Neural progenitor cell (in vitro differentiated cells): ENCODE results near the gene TLE5. TPM values are rescaled to one million over a fixed set of nuclear protein-coding genes. Genes with fewer than 3 reads are reported as not detected.
A peak's percentile ranks its signal among the peaks of the same experiment; 100 is the strongest.

Source experiments
- DNase-seq: peaks from one replicate; pipeline ENCODE4 v3.0.0-alpha.2; 2016; ENCODE audit warnings: low spot score
- H2AFZ ChIP-seq: fragments of 200-600 bp; sonication (generic); replicated peaks from 2 replicates; pipeline ENCODE4 v1.6.1; 2016; ENCODE audit warnings: antibody characterized with exemption
- H3F3A ChIP-seq: fragments of 200-600 bp; sonication (generic); 2 replicates; pipeline ENCODE4 v1.6.1; 2016; ENCODE audit warnings: antibody characterized with exemption, low read depth
- H3K27ac ChIP-seq: fragments of 200-600 bp; sonication (generic); 2 replicates; pipeline ENCODE4 v1.5.1; 2016; ENCODE audit warnings: mild to moderate bottlenecking
- H3K27me3 ChIP-seq: fragments of 200-600 bp; sonication (generic); 2 replicates; pipeline ENCODE4 v1.6.1; 2016; ENCODE audit warnings: mild to moderate bottlenecking, moderate library complexity
- H3K36me3 ChIP-seq: fragments of 200-600 bp; sonication (generic); 2 replicates; pipeline ENCODE4 v1.5.1; 2016
- H3K4me1 ChIP-seq: fragments of 200-600 bp; sonication (generic); 2 replicates; pipeline ENCODE4 v1.6.1; 2016; ENCODE audit warnings: mixed run types
- H3K4me2 ChIP-seq: fragments of 200-600 bp; sonication (generic); 2 replicates; pipeline ENCODE4 v1.6.1; 2016
- H3K4me3 ChIP-seq: fragments of 200-600 bp; sonication (generic); 2 replicates; pipeline ENCODE4 v1.5.1; 2016
- H3K79me2 ChIP-seq: fragments of 200-600 bp; sonication (generic); 2 replicates; pipeline ENCODE4 v1.6.1; 2016; ENCODE audit warnings: low read depth
- H3K9ac ChIP-seq: fragments of 200-600 bp; sonication (generic); 2 replicates; pipeline ENCODE4 v1.6.1; 2016
- H3K9me3 ChIP-seq: fragments of 200-600 bp; sonication (generic); 2 replicates; pipeline ENCODE4 v1.5.1; 2016; ENCODE audit warnings: low read depth
- H4K20me1 ChIP-seq: fragments of 200-600 bp; sonication (generic); 2 replicates; pipeline ENCODE4 v1.6.1; 2016; ENCODE audit warnings: low read depth
- H3K27ac Mint-ChIP-seq: 3 replicates; pipeline ENCODE4 v1.8.0; 2021; ENCODE audit warnings: mixed read lengths
- H3K27me3 Mint-ChIP-seq: 2 replicates; pipeline ENCODE4 v1.8.0; 2022; ENCODE audit warnings: low read depth, mild to moderate bottlenecking, inconsistent platforms, moderate library complexity, mixed read lengths; ENCODE audit not compliant: insufficient read depth
- H3K36me3 Mint-ChIP-seq: 3 replicates; pipeline ENCODE4 v1.8.0; 2021; ENCODE audit warnings: mixed read lengths
- H3K4me1 Mint-ChIP-seq: 3 replicates; pipeline ENCODE4 v1.8.0; 2021; ENCODE audit warnings: mixed read lengths
- H3K4me3 Mint-ChIP-seq: 3 replicates; pipeline ENCODE4 v1.8.0; 2021; ENCODE audit warnings: mild to moderate bottlenecking, moderate library complexity, mixed read lengths
- H3K9me3 Mint-ChIP-seq: 3 replicates; pipeline ENCODE4 v1.8.0; 2020; ENCODE audit warnings: mixed read lengths
- EZH2 ChIP-seq: fragments of 200-600 bp; sonication (generic); IDR thresholded peaks from 2 replicates; pipeline ENCODE4 v1.6.1; 2017; ENCODE audit warnings: antibody characterized with exemption, mild to moderate bottlenecking, moderate library complexity
- EZH2phosphoT487 ChIP-seq: fragments of 200-600 bp; sonication (generic); IDR thresholded peaks from 2 replicates; pipeline ENCODE4 v1.6.1; 2017; ENCODE audit warnings: antibody characterized with exemption
- total RNA-seq: library from RNA; depleted of rRNA; stranded (reverse); fragments of >200 nt; gene quantifications from 2 replicates; pipeline ENCODE4 v1.2.3, GENCODE V29; 2015; ENCODE audit warnings: low replicate concordance
- TF ChIP-seq, protein P1 (sequence below): fragments of 200-600 bp; sonication (generic); IDR thresholded peaks from 2 replicates; pipeline ENCODE4 v1.5.1; 2017; ENCODE audit warnings: antibody characterized with exemption, mild to moderate bottlenecking

The TLE5 gene
- total RNA-seq, 1 donor from 2014 or later = 54.6 TPM

DNA sequence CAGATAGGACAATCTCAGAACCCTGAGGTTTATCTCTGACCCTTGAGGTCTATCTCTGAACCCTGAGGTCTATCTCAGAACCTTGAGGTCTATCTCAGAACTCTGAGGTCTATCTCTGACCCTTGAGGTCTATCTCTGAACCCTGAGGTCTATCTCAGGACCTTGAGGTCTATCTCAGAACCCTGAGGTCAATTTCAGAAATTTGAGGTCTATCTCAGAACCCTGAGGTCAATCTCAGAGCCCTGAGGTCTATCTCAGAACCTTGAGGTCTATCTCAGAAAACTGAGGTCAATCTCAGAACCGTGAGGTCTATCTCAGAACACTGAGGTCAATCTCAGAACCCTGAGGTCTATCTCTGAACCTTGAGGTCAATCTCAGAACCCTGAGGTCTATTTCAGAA is 35.5 kb downstream of the TLE5 start:
- H3K36me3 ChIP-seq = no peaks in the 10 kb centered on the region
- Mint-ChIP-seq H3K4me1 (peaks cover 8% of the 10 kb centered on the region), H3K27me3 (peaks cover 75% of the 10 kb centered on the region), H3K27ac (no peak overlapping the region), H3K4me3 (no peak overlapping the region), H3K36me3 (no peaks in the 10 kb centered on the region), H3K9me3 (peaks cover 11% of the 10 kb centered on the region)
- H4K20me1 ChIP-seq = peaks cover 26% of the 10 kb centered on the region
- H3K27ac ChIP-seq = no peak overlapping the region
- H3K4me3 ChIP-seq = no peak overlapping the region
- peaks cover 92% of the 10 kb centered on the region for H3K27me3 ChIP-seq
- H3K4me1 ChIP-seq = peaks cover 20% of the 10 kb centered on the region
- no peaks in the 10 kb centered on the region for H3K9me3 ChIP-seq
- H3K79me2 ChIP-seq = no peaks in the 10 kb centered on the region
- TF ChIP-seq EZH2 (no peak), EZH2phosphoT487 (no peak)
- TF ChIP-seq, protein P1, sequence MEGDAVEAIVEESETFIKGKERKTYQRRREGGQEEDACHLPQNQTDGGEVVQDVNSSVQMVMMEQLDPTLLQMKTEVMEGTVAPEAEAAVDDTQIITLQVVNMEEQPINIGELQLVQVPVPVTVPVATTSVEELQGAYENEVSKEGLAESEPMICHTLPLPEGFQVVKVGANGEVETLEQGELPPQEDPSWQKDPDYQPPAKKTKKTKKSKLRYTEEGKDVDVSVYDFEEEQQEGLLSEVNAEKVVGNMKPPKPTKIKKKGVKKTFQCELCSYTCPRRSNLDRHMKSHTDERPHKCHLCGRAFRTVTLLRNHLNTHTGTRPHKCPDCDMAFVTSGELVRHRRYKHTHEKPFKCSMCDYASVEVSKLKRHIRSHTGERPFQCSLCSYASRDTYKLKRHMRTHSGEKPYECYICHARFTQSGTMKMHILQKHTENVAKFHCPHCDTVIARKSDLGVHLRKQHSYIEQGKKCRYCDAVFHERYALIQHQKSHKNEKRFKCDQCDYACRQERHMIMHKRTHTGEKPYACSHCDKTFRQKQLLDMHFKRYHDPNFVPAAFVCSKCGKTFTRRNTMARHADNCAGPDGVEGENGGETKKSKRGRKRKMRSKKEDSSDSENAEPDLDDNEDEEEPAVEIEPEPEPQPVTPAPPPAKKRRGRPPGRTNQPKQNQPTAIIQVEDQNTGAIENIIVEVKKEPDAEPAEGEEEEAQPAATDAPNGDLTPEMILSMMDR = no peak
- no peak overlapping the region for H3K4me2 ChIP-seq
- no peak overlapping the region for H3K9ac ChIP-seq
- no peak overlapping the region for H2AFZ ChIP-seq
- H3F3A ChIP-seq = peaks cover 13% of the 10 kb centered on the region
- DNase-seq = no peak

DNA sequence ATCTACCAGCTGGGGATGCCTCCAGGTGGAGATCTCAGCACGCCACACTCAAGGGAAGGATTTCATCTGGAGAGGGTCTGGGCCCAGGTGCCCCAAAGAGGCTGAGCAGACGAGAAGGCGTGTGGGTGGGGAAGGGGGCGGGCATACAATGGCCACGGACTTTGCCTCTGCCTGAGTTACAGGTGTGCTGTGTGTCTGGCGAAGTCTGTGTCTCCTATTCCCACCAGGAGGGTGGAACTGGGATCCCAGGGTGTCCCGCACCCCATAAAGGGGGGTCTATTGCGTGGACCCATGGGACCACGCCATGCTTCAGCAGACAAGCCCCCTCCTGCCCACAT is 36.8 kb downstream of the TLE5 start:
- peaks cover 20% of the 10 kb centered on the region for H3K4me1 ChIP-seq
- H4K20me1 ChIP-seq = peaks cover 21% of the 10 kb centered on the region
- TF ChIP-seq EZH2phosphoT487 = no peak
- TF ChIP-seq EZH2 = no peak
- TF ChIP-seq, protein P1 = no peak
- no peak for DNase-seq
- no peak overlapping the region for H3K27ac ChIP-seq
- no peak overlapping the region for H3K9ac ChIP-seq
- peaks cover 62% of the 10 kb centered on the region for H3K27me3 Mint-ChIP-seq
- H3K9me3 ChIP-seq = no peaks in the 10 kb centered on the region
- H3K4me2 ChIP-seq = peak overlapping the region; percentile 74
- H3K4me3 Mint-ChIP-seq = no peak overlapping the region
- peak overlapping the region; percentile 58 for H2AFZ ChIP-seq
- H3K4me3 ChIP-seq = no peak overlapping the region
- peaks cover 79% of the 10 kb centered on the region for H3K27me3 ChIP-seq
- peaks cover 8% of the 10 kb centered on the region for H3K4me1 Mint-ChIP-seq
- H3K9me3 Mint-ChIP-seq = peaks cover 11% of the 10 kb centered on the region
- H3K36me3 Mint-ChIP-seq = no peaks in the 10 kb centered on the region
- H3F3A ChIP-seq = peaks cover 13% of the 10 kb centered on the region
- no peaks in the 10 kb centered on the region for H3K79me2 ChIP-seq
- H3K27ac Mint-ChIP-seq = no peak overlapping the region
- H3K36me3 ChIP-seq = no peaks in the 10 kb centered on the region

- Mint-ChIP-seq H3K4me1 (peaks cover 5% of the 10 kb centered on the region), H3K4me3 (no peak overlapping the region), H3K27me3 (peaks cover 59% of the 10 kb centered on the region), H3K27ac (no peak overlapping the region), H3K9me3 (peaks cover 8% of the 10 kb centered on the region), H3K36me3 (no peaks in the 10 kb centered on the region)
- Histone ChIP-seq H3K9me3 (no peaks in the 10 kb centered on the region), H3K4me1 (peaks cover 20% of the 10 kb centered on the region), H3K36me3 (no peaks in the 10 kb centered on the region), H3F3A (peaks cover 8% of the 10 kb centered on the region), H2AFZ (peak overlapping the region; percentile 58), H3K27me3 (peaks cover 74% of the 10 kb centered on the region), H3K27ac (no peak overlapping the region), H3K4me2 (peak overlapping the region; percentile 74), H3K79me2 (no peaks in the 10 kb centered on the region), H3K4me3 (peak overlapping the region; percentile 25), H3K9ac (no peak overlapping the region), H4K20me1 (peaks cover 16% of the 10 kb centered on the region)
- DNase-seq = peak; percentile 47
- TF ChIP-seq EZH2 (peak; percentile 37), EZH2phosphoT487 (peak; percentile 36)
- TF ChIP-seq, protein P1 = no peak
Observed at GRCh38 chr19:3024870-3025548, 37.3 kb downstream of the TLE5 start.
